ENCODE data around the gene PCBP1.
A peak's percentile ranks its signal among the peaks of the same experiment; 100 is the strongest.
"Not testable (repeated sequence)": the region's sequence is repeated elsewhere in the genome, so short reads cannot be mapped to it uniquely, and the experiment has no call there.

Gene PCBP1

GRCh38 chr2:70121627-70122372, 34.5 kb downstream of the PCBP1 start:
- peak overlapping the region; percentile 82 for H3K27ac Mint-ChIP-seq
- DNase-seq, result no peak
- H3K4me3 Mint-ChIP-seq, result no peak overlapping the region
- no peaks in the 10 kb centered on the region for H3K27me3 Mint-ChIP-seq
- peaks cover 11% of the 10 kb centered on the region for H3K36me3 Mint-ChIP-seq (ENCODE audit: low read depth)
- peaks cover 69% of the 10 kb centered on the region for H3K4me1 Mint-ChIP-seq (ENCODE audit: low read depth)
- H3K9me3 Mint-ChIP-seq, result no peaks in the 10 kb centered on the region

GRCh38 chr2:70122470-70122869, 35.2 kb downstream of the PCBP1 start:
- Mint-ChIP-seq H3K27ac (peak overlapping the region; percentile 100), H3K4me1 (ENCODE audit: low read depth) (peaks cover 70% of the 10 kb centered on the region), H3K4me3 (no peak overlapping the region), H3K36me3 (ENCODE audit: low read depth) (peaks cover 11% of the 10 kb centered on the region), H3K9me3 (no peaks in the 10 kb centered on the region), H3K27me3 (no peaks in the 10 kb centered on the region)
- DNase-seq, result no peak

DNA sequence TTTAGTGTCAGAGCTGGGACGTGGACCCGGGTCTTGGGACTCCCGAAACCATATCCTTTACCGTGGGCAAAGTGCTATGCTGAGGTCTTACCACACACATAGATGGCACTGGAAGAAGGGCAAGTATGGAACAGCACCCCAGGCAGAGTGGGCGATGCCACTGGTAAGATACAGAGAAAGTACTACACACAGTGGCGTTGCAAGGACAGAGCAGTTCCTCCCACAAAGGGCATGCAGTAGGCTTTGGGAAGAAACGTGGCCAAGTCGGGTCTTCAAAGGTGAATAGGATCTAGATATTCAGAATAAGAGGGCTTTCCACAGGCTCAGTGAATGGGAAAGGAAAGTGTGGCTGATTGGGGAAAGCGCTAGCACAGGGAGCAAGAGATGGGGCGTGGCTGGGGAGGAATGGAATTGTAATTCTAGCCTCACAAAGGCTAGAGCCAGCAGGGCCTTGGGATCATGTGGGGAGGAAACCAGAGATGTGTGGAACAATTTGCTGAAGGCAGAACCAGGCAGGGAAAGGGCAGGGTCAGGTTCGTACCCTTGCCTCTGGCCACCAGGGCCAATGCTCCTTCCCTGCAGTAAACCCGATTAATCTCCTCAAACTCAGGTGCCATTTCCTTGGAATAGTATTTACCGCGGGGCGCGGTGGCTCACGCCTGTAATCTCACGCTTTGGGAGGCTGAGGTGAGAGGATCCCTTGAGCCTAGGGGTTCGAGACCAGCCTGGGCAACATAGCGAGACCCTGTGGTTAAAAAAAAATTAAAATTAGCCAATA, 36.0 kb downstream of the PCBP1 start:
- Mint-ChIP-seq H3K36me3 (ENCODE audit: low read depth) (peaks cover 11% of the 10 kb centered on the region), H3K4me1 (ENCODE audit: low read depth) (peaks cover 75% of the 10 kb centered on the region), H3K27ac (peak overlapping the region; percentile 100), H3K27me3 (no peaks in the 10 kb centered on the region), H3K9me3 (no peaks in the 10 kb centered on the region), H3K4me3 (peak overlapping the region; percentile 95)
- no peak for DNase-seq

DNA sequence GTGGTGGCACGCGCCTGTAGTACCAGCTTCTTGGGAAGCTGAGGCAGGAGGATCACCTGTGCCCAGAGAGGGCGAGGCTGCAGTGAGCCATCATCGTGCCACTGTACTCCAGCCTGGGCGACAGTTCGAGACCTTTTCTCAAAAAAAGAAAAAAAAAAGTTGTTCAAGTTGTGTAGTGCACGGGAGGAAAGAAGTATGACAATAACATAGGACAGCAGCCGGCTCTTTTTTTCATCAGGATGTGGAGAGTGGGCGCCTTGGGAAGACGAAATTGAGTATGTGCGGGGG, 36.5 kb downstream of the PCBP1 start:
- H3K9me3 Mint-ChIP-seq, result no peaks in the 10 kb centered on the region
- peaks cover 11% of the 10 kb centered on the region for H3K36me3 Mint-ChIP-seq (ENCODE audit: low read depth)
- DNase-seq, result no peak
- H3K4me1 Mint-ChIP-seq (ENCODE audit: low read depth), result peaks cover 75% of the 10 kb centered on the region
- H3K27me3 Mint-ChIP-seq, result no peaks in the 10 kb centered on the region
- H3K27ac Mint-ChIP-seq, result peak overlapping the region; percentile 100
- peak overlapping the region; percentile 95 for H3K4me3 Mint-ChIP-seq

GRCh38 chr2:70124983-70125480, 37.8 kb downstream of the PCBP1 start:
- H3K4me3 Mint-ChIP-seq, result peak overlapping the region; percentile 95
- no peaks in the 10 kb centered on the region for H3K27me3 Mint-ChIP-seq
- H3K9me3 Mint-ChIP-seq, result no peaks in the 10 kb centered on the region
- H3K27ac Mint-ChIP-seq, result peak overlapping the region; percentile 100
- DNase-seq, result peak; percentile 83
- H3K4me1 Mint-ChIP-seq (ENCODE audit: low read depth), result peaks cover 74% of the 10 kb centered on the region
- H3K36me3 Mint-ChIP-seq (ENCODE audit: low read depth), result peaks cover 11% of the 10 kb centered on the region

- H3K36me3 Mint-ChIP-seq (ENCODE audit: low read depth), result peaks cover 11% of the 10 kb centered on the region
- DNase-seq, result no peak
- H3K9me3 Mint-ChIP-seq, result no peaks in the 10 kb centered on the region
- peak overlapping the region; percentile 95 for H3K4me3 Mint-ChIP-seq
- peak overlapping the region; percentile 100 for H3K27ac Mint-ChIP-seq
- H3K27me3 Mint-ChIP-seq, result no peaks in the 10 kb centered on the region
- H3K4me1 Mint-ChIP-seq (ENCODE audit: low read depth), result peaks cover 78% of the 10 kb centered on the region
Observed at GRCh38 chr2:70125498-70125898, 38.2 kb downstream of the PCBP1 start.

DNA sequence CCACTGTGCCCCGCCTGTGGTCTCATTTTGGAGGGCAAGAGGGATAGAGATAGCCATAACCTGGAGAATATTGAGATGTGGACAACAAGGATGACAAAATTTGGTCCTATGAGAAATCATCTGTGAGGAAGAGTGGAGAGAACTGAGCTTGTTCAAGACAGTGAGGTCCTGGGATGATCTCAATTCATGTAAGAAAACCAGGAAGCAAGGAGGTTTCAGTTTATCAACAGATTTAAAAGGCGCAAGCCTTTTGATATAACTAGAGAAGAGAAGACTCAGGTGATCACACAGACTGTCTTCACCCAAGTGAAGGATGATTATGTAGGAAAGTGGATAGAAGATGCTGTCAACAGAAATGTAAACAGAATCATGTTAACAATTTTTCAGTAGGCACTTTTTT, 39.1 kb downstream of the PCBP1 start:
- H3K27me3 Mint-ChIP-seq, result no peaks in the 10 kb centered on the region
- peak overlapping the region; percentile 100 for H3K27ac Mint-ChIP-seq
- H3K36me3 Mint-ChIP-seq (ENCODE audit: low read depth), result peaks cover 11% of the 10 kb centered on the region
- H3K9me3 Mint-ChIP-seq, result no peaks in the 10 kb centered on the region
- peaks cover 81% of the 10 kb centered on the region for H3K4me1 Mint-ChIP-seq (ENCODE audit: low read depth)
- H3K4me3 Mint-ChIP-seq, result peak overlapping the region; percentile 95
- no peak for DNase-seq

DNA sequence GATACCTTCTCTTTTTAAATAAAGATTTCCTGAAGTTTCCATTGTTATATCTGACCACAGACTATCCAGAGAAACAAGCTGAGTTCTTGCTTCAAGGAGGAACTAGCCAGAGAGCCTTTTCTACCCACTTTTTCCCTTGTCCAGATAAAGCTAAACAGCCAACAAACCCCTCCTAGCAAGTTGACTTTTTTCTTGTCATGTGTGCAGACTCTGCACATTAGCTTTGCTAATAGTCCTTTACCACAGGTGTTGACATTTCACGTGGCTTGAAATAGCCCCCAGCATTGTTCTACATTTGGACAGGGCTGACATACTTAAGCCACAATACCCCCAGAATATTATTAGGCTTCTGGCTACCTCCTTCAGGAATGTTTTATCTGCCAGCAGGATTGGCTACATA, 40.7 kb downstream of the PCBP1 start:
- no peak for DNase-seq
- Mint-ChIP-seq H3K36me3 (ENCODE audit: low read depth) (peaks cover 15% of the 10 kb centered on the region), H3K4me3 (no peak overlapping the region), H3K27me3 (no peaks in the 10 kb centered on the region), H3K4me1 (ENCODE audit: low read depth) (peaks cover 79% of the 10 kb centered on the region), H3K9me3 (no peaks in the 10 kb centered on the region), H3K27ac (peak overlapping the region; percentile 44)

GRCh38 chr2:70131344-70132143, 44.3 kb downstream of the PCBP1 start:
- Mint-ChIP-seq H3K27ac (peak overlapping the region; percentile 97), H3K4me1 (ENCODE audit: low read depth) (peaks cover 83% of the 10 kb centered on the region), H3K4me3 (peak overlapping the region; percentile 85)
- not testable (repeated sequence) for DNase-seq; H3K27me3 Mint-ChIP-seq; H3K9me3 Mint-ChIP-seq; H3K36me3 Mint-ChIP-seq (ENCODE audit: low read depth)

- Mint-ChIP-seq H3K9me3 (no peaks in the 10 kb centered on the region), H3K27me3 (no peaks in the 10 kb centered on the region), H3K4me1 (ENCODE audit: low read depth) (peaks cover 83% of the 10 kb centered on the region), H3K27ac (peak overlapping the region; percentile 97), H3K4me3 (peak overlapping the region; percentile 85), H3K36me3 (ENCODE audit: low read depth) (peaks cover 5% of the 10 kb centered on the region)
- DNase-seq, result peak; percentile 61
Observed at GRCh38 chr2:70132244-70133126, 45.2 kb downstream of the PCBP1 start.

DNA sequence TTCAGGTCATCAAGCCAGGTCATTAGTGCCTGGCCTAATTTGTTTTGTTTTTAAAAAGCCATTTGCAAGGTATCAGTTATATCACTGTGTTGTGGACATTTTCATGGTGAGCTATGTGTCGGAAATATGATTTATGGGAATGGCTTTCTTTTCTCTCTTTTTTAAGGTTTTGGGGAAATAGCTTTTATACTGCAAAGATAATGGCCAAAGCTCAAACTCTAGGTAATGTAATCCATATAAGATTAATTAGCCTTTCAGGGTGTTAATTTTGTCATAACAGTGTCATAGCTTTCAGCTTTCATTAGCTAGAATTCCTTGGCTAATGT, 45.8 kb downstream of the PCBP1 start:
- H3K9me3 Mint-ChIP-seq, result no peaks in the 10 kb centered on the region
- peak overlapping the region; percentile 85 for H3K4me3 Mint-ChIP-seq
- H3K27me3 Mint-ChIP-seq, result no peaks in the 10 kb centered on the region
- H3K4me1 Mint-ChIP-seq (ENCODE audit: low read depth), result peaks cover 83% of the 10 kb centered on the region
- peak overlapping the region; percentile 97 for H3K27ac Mint-ChIP-seq
- H3K36me3 Mint-ChIP-seq (ENCODE audit: low read depth), result peaks cover 5% of the 10 kb centered on the region
- no peak for DNase-seq

GRCh38 chr2:70133491-70134322, 46.4 kb downstream of the PCBP1 start:
- H3K27me3 Mint-ChIP-seq, result no peaks in the 10 kb centered on the region
- peak overlapping the region; percentile 97 for H3K27ac Mint-ChIP-seq
- H3K36me3 Mint-ChIP-seq (ENCODE audit: low read depth), result peaks cover 5% of the 10 kb centered on the region
- H3K9me3 Mint-ChIP-seq, result no peaks in the 10 kb centered on the region
- H3K4me1 Mint-ChIP-seq (ENCODE audit: low read depth), result peaks cover 84% of the 10 kb centered on the region
- H3K4me3 Mint-ChIP-seq, result peak overlapping the region; percentile 85
- peak; percentile 58 for DNase-seq

- not testable (repeated sequence) for H3K9me3 Mint-ChIP-seq; H3K27me3 Mint-ChIP-seq; DNase-seq; H3K36me3 Mint-ChIP-seq (ENCODE audit: low read depth)
- peak overlapping the region; percentile 85 for H3K4me3 Mint-ChIP-seq
- peaks cover 88% of the 10 kb centered on the region for H3K4me1 Mint-ChIP-seq (ENCODE audit: low read depth)
- peak overlapping the region; percentile 97 for H3K27ac Mint-ChIP-seq
Observed at GRCh38 chr2:70134323-70134983, 47.2 kb downstream of the PCBP1 start.

All from activated T-cell treated with anti-CD3 and anti-CD28 coated beads, Interleukin-2, amount 50 U/mL, for 24 hours (primary cell).